GM19463 (cell line): ENCODE data around the gene COP1.

Experiments used
- ATAC-seq: cut with Tn5 transposase; IDR thresholded peaks from one replicate; pipeline ENCODE4 v1.9.1; 2021; ENCODE audit warnings: mild to moderate bottlenecking, moderate library complexity; ENCODE audit not compliant: unreplicated experiment

COP1 gene

GRCh38 chr1:175978476-175978875 is 228.6 kb downstream of the COP1 start:
- ATAC-seq, result no peak

DNA sequence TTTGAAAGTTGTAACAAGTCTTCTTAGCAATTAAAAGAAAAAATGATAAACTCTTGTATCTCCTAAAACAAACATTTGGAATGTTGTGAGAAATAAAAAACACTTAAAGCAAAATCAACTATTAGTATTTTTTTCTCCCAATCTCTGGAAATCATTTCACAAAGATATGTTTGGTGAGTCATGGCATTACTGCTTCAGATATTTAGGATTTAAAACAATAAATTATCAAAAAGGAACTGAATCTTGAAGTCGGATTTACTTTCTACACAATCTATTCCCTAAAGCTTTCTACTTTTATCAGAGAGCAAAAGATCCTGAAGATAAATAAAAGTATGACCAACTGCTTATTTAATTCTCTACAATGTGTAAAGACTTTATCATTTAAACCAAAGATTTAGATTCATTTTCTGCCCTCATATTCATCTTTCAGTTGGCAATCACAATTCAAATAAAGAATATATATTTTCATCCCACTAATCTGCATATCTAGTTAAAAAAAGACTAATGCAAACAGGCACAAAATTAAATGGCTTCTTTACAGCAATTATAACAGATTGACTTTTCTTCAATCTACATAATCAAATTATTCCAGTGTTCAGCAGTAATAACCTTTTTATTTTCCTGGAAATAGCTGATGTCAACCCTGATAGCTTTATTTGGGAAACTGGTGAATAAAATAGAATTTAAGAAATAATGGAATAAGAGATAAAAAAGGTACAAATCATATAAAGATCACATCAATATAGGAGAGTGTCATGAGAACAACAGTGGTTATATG is 230.0 kb downstream of the COP1 start:
- no peak for ATAC-seq

- ATAC-seq, result peak; percentile 14
Measured at GRCh38 chr1:175969231-175969630, 237.9 kb downstream of the COP1 start.

DNA sequence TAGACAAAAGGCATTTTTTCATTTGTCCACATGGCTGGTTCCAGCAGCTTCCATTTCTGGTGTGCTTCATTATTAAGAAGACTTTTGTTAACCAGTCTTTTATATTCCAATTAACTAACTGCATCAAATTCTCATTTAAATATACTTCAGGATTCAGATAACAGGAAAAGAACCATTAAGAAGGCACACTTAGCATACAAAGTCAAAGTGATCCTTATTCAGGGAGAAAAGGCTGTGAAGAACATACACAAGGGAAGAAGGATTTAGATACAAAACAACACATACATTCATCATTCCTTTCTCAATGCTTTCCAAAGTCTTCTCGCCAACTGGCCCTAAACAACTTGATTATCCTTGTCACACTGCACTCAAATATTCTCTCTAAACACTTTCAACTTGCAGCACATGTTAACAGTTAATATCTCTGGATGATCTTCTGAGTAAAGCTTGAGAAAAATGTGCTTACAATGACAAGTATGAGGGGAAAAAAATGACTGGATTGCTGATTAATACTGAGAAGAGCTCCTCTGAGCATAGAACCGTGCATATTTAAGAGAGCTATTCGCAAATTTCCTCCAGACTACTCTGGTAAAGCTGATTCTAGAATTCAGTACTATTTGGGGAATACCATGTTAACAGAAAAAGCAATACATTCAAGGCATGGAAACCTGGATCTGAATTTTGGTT is 238.5 kb downstream of the COP1 start:
- peak; percentile 57 for ATAC-seq

DNA sequence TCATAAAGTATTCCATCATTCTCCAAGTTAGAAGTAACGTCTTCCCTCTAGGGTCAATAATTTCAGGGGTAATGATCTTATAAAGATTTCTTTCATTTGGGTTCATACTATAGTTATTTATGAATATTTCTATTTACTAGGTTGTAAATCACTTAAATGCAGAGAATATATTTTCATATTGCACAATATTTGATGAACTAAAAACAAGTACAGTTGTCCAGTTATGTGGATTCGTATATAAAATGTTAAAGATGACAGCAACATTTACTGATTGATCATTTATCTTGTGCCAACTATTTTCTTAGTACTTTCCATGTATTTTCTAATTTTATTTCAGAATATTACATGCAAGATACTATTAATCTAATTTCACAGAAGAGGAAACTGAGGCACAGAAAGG is 243.3 kb downstream of the COP1 start:
- no peak for ATAC-seq

DNA sequence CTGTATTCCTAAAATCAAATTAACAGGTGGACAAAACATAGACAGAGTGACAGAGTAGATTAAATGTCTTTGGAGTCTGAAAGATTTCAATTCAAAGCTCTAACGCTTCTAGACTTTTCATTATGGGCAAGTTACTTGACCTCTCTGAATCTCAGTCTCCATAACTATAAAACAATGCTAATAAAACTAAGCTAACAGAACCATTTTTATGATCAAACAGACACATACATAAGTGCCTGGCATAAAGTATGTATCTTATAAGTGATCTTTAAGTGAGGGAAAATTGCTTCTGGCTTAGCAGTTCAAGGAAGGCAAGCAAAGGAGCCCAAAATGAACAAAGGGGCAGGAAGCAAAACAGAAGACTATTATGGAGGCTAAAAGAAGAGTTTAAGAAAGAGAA is 246.9 kb downstream of the COP1 start:
- ATAC-seq, result no peak

DNA sequence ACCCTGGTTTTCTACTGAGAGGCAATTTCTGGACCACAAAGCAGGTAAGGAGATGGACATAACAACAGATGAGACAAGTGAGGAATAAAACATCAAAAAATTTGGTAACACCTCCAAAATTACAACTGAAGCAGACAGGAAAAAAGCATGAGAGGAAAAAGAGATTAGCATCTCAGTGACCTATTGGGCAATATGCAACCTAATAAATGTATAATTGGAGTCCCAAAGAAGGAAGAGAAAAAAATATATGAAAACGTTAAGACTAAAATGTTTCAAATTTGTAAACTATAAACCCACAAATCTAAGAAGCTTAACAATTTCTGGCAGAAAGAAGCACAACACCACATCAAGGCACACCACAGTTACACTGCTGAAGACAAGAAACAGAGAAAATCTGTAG is 255.5 kb downstream of the COP1 start:
- no peak for ATAC-seq

GRCh38 chr1:175947771-175948170 is 259.3 kb downstream of the COP1 start:
- no peak for ATAC-seq

DNA sequence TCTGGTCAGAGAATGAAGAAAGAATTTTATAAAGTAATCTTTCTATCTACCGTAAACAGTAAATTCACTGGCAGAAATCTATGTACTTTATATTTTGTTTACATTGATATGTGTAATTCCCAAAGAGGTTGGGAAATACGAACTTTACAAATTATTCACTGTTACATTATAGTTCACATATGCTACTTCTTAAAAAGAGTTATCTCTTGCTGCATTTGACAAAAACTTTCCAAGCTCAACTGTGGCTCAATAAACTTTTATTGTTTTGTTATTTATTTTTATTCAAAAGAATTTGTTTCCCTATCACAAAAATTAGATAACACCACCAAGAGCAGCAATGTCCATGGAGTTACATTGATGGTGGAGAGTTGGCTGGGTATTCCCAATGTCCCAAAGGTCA is 262.5 kb downstream of the COP1 start:
- no peak for ATAC-seq

GRCh38 chr1:175941164-175941563 is 265.9 kb downstream of the COP1 start:
- ATAC-seq, result no peak

DNA sequence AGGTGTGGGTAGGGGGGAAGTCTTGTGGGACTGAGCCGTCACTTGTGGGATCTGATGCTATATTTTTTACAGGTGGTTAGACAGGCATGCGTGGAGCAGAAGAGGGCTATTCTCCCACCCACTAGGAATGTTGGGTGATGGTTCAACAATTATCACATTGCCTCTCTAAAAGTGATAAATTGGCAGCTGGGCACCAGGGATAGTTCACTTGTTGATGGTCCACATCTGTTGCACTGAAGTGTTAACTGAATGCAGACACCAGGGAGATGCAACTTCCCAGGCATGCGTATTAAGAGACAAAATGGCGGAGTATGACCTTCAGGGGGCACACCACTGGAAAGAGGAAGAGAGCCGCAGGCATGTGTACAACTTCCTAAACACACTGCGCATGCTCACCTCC is 270.4 kb downstream of the COP1 start:
- ATAC-seq, result no peak

DNA sequence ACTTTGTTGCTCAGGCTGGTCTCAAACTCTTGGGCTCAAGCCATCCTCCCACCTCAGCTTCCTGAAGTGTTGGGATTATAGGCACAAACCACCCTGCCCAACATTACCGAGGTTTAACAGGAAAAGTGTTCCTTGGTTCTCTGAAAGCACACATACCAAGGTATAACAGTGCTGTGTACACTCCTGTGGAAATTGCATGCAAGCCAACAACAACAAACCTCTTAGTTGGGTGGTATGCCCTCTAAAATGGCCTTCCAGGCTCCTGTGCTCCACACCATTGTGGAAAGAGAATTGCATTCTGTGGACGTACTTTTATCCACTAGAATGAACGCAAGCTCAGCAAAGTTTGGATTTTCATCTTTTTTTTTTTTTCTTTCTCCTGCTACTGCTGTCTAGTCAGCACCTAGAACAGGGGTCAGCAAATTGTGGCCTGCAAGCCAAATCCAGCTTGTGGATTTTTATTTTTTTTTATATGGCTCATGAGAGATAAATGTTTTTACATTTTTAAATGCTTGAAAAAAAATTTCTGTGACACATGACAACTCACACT is 271.4 kb downstream of the COP1 start:
- no peak for ATAC-seq

DNA sequence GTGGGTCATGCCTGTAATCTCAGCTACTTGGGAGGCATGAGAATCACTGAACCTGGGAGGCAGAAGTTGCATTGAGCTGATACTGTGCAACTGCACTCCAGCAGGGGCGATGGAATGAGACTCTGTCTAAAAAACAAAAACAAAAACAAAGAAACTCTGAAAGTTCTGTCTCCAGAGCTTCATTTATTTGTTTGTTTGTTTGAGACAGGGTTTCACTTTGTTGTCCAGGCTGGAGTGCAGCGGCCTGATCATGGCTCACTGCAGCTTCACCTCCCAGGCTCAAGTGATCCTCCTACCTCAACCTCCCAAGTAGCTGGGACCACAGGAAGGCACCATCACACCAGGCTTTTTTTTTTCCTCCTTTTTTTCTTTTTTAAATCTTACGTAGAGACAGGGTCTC is 271.9 kb downstream of the COP1 start:
- no peak for ATAC-seq

GRCh38 chr1:175933801-175934200 is 273.3 kb downstream of the COP1 start:
- no peak for ATAC-seq

DNA sequence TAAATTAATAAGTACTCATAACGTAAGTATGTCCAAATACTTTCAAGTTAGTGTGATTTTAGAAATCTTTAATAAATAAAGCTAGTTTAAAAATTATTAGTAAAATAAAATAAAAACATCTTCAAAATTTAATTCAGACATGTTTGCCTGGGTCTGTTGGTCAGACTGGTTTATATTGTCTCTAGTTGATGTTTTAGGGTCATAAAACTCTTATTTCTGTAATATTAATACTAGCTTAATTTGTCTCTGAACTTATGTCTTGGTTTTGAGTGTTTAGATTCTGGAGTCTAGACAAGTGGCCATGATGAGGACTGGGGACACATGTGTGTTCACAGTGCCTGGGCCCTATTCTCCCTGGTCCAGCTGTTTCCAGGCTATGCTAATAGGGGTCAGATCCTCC is 279.1 kb downstream of the COP1 start:
- ATAC-seq, result no peak

GRCh38 chr1:175922254-175922881 is 284.7 kb downstream of the COP1 start:
- ATAC-seq, result no peak

DNA sequence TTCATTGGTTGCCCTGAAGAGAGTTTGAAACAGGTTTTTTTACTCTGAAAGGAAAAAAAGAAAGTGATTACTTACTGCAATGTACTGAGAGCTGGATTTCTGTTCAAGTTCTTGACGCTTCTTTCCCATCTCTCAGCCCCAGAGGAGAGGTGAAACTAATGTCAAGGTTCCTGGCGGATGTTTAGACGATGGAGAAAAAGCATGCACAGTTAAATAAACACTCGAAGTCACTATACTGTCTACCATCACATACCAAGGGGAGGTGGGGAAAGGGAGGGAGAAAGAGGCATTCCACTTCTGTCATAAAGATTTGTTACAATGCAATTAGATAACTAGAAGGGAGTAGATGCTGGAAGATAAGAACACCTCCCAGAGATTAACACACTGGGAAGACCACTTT is 286.7 kb downstream of the COP1 start:
- no peak for ATAC-seq

- ATAC-seq, result no peak
Measured at GRCh38 chr1:175919001-175919400, 288.1 kb downstream of the COP1 start.

- no peak for ATAC-seq
Measured at GRCh38 chr1:175918364-175918801, 288.7 kb downstream of the COP1 start.

GRCh38 chr1:175914115-175914514 is 293.0 kb downstream of the COP1 start:
- ATAC-seq, result no peak

DNA sequence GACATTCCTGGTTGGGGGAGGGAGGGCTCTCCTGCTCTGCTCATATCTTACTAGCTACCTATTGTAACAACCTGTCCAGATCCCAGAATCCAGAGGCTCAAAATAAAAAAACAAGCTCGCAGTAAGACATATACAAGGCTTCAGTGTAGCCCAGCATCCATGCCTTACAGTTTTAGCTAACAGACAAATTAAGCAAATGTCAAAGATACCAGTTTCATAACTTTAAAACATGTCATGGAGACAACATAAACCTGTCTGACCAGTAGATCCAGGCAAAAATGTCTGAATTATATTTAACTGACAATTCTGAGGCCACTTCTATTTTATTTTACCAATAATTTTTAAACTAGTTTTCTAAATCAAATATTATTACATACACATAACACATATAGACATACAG is 295.9 kb downstream of the COP1 start:
- ATAC-seq, result no peak

DNA sequence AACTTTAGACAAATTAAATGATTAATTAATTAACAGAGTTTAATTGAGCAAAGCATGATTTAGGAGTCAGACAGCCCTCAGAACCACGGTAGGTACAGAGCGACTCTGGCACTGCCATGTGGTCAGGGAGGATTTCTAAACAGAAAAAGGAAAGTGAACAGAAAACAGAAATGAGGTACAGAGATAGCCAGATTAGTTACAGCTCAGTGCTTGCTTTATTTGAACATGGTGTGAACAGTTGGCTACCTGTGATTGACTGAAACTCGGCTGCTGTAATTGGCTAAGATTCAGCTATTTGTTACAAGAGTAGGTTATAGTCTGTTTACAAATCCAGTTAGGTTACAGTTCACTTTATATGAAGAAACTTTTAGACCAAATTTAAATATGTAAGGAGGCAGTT is 300.7 kb downstream of the COP1 start:
- ATAC-seq, result no peak
